Measurements from ENCODE around the gene NOTO.
A peak's percentile ranks its signal among the peaks of the same experiment; 100 is the strongest.
"Not testable (repeated sequence)": the region's sequence is repeated elsewhere in the genome, so short reads cannot be mapped to it uniquely, and the experiment has no call there.

Gene NOTO

DNA sequence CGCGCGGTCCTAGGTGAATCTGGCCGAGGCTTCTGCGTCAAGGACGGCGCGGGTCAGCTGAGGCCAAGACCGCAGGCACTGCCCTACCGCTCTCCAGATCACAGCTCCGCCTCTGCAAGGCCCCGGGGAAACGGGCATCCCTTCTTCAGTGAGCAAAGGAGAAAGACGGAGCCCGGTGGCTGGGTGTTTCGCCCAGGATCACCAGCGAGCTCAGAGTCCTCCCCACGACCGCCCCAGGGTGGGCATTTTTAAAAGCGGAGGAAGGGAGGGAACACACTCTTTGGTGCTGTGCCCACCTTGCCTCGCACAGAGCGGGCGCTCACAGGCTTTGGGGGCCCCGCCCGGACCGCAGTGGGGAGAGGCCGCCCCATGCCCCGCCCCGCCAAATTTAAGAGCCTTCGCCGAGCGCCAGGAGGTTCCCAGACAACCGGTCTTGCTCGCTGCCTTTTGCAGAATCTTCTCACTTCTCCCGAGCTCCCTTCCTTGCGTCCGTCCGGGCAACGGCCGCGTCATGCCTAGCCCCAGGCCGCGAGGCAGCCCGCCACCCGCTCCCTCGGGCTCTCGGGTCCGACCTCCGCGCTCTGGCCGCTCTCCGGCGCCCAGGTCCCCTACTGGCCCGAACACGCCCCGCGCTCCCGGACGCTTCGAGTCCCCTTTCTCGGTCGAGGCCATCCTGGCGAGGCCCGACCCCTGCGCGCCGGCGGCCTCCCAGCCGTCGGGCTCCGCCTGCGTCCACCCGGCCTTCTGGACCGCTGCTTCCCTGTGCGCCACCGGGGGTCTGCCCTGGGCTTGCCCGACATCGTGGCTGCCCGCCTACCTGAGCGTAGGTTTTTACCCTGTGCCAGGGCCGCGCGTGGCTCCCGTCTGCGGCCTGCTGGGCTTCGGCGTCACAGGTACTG, at the start of gene NOTO:
Gene NOTO (plus strand): TSS at position 419 of the 899 bp plus-strand sequence. CDS start 93 bp downstream, at position 512.
- DNase-seq = peak; percentile 21

- peak; percentile 74 for DNase-seq
These were observed 45.7 kb upstream of the NOTO start for GRCh38 chr2:73156539-73157124.

DNA sequence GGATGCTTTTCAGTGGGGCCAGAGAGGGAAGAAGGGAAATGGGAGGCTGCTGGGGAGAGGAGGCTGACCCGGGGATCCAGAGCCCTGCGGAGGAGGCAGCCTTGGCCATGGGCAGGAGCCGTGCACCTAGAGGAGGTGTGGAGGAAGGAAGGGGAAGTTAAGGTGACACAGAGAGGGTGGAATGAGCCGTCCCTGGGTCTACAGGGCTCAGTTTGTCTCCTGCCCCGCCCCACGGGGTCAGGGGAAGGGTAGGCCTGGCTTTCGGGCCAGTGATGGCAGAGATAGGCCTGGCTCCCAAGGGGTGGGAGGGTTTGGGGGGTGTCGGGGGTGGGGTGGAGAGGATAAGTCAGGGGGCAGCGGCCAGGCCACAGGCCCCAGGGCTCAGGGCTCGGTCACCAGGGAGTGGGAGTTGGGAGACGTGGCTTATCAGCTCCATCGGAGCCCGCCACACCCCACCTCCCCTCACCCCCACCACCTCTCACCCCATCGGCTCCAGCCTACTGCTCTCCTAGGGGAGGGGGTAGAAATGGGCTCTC, 39.5 kb upstream of the NOTO start:
- DNase-seq = no peak

- peak; percentile 82 for DNase-seq
These were observed 38.6 kb upstream of the NOTO start for GRCh38 chr2:73163483-73164367.

DNA sequence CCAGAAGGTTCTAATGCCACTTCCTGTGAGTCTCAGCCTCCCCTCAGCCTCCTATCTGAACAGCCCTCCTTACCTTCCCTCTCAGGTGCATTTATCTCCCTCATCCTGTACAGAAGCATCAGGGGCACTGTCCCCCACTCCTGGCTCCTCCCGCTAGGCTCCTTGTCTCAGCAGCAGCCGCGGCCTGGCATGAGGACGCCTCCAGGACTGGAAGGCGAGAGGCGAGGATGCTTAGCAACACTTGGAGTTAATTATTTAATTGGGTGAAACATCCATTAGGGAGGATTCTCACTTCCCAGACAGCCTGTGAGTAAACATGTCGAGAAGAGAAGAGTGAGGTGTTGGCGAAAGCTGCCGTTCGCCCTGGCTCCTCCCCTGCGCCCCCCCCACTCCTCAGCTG, 36.4 kb upstream of the NOTO start:
- not testable (repeated sequence) for DNase-seq

- DNase-seq = not testable (repeated sequence)
These were observed 35.6 kb upstream of the NOTO start for GRCh38 chr2:73166813-73167212.

- DNase-seq = not testable (repeated sequence)
These were observed 34.0 kb upstream of the NOTO start for GRCh38 chr2:73168348-73168747.

- DNase-seq = not testable (repeated sequence)
These were observed 32.0 kb upstream of the NOTO start for GRCh38 chr2:73170341-73170740.

GRCh38 chr2:73172963-73173362, 29.4 kb upstream of the NOTO start:
- DNase-seq = no peak

DNA sequence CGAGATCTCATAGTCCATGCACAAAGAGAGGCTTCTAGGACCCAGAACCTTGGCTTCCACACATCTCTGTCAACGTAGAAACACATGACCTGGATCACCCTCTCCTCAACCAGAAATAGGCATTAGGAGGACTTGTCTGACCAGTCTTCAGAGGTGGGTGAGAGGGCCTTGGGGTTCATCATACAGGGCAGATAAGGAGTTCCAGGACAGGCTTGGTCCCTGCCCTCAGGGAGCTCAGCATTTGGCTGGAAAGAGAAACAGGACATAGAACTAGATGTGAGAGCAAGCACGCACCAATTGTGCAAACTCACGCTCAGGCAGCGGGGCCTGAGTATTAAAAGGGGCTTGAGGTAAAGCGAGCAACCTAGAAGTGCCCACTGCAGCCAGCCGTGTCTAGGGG, 28.6 kb upstream of the NOTO start:
- no peak for DNase-seq

DNA sequence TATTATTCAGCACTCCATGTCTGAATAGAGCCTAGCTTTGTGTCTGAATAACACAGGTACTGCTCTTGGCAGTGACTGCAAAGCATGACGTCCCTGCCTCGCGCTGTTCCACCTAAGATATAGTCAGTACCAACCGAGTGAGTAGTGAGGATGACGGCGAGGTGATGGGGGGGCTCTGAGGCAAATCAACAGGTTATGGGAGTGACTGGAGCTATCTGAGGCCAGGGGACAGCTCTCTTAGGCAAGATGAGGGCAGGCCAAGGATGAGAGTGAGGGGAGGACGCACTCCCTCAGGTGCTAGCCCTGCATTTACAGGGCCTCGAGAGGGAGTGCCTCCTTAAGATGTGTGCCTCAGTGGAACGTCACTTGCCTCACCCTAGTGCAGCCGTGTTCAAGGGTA, 28.1 kb upstream of the NOTO start:
- DNase-seq = no peak

DNA sequence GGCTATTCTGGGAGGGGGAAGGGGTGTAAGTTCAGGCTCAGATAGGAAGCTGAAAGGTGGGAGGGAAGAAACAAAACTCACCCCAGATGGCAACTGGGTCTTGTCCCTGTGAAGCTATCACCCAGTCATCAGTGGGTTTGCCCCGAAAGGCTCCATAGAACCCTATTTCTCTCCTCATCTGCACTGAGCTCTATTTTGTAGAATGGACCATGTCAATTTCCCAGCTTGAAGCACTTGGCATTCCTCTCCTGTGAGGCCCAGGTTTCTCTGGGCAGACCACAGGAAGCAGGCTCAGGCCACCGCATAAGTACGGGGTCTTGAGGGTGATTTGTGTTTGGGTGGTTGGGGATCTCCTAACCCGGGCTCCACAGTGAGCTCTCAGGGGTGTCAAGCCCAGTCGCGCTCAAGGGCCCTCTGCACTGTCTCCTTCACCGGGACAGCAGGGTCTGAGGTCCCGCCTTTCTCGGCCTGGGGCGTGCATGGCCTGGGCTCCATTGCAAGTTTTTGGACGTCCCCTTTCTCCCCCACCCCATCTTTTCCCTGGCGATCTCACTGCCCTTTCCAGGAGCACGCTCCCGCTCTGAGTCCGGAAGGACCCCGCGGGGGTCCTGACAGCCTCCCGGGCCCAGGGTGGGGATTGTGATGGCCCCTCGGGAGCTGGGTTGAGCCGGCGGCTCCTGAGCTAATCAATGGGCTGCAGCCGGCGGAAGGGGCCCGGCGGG, 27.3 kb upstream of the NOTO start:
- DNase-seq = no peak

GRCh38 chr2:73175663-73176204, 26.6 kb upstream of the NOTO start:
- DNase-seq = peak; percentile 94

GRCh38 chr2:73176205-73176880, 26.0 kb upstream of the NOTO start:
- peak; percentile 40 for DNase-seq

GRCh38 chr2:73176881-73177644, 25.3 kb upstream of the NOTO start:
- DNase-seq = peak; percentile 93

DNA sequence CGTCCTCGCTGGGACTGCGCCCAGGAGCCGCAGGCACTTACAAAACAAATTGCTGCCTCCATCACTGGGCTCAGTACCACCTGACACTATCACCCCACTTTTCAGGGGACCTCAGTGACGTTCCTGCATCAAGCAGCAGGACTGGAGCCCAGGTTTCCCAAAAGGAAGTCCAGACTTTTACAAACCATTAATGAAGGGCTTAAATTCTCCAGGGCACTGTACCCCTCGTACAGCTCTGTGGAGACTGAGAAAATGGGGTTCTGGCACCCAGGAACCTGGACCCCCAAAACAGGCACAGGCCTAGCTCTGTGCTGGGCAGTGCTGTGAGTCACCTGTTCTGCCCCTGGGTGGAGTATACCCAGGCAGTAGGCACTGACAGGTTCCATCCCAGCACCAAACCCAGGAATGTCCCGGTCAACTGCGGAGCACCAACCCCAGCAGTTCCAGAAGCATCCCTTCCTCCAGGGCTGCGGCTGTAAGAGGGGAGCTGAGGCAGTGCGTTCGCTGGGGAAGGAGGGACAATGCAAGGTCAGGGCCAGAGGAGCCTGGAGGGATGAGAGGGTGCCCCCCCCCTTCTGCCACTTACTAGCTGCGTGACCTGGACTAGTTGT, 24.6 kb upstream of the NOTO start:
- DNase-seq = no peak

GRCh38 chr2:73185965-73186364, 16.4 kb upstream of the NOTO start:
- no peak for DNase-seq

- no peak for DNase-seq
These were observed 14.8 kb upstream of the NOTO start for GRCh38 chr2:73187549-73187948.

DNA sequence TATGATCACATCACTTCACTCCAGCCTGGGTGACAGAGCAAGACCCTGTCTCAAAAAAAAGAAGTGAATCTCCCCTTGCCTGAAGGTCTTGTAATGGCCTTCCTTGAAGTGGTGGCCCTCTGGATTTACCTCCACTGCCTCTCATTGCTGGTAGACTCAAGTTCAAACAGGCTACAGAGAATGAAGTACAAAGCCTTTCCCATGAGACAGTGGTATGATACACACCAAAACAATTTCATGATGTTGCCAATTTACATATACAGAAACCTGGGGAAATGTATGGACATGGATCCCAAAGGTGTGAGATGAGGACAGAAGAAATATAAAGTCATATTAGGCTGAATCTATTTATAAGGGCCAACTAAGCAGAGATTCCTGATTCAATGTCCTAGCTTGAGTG, 4.8 kb upstream of the NOTO start:
- no peak for DNase-seq

GRCh38 chr2:73200281-73200680, 2.1 kb upstream of the NOTO start:
- DNase-seq = not testable (repeated sequence)
